GM12878 (cell line): ENCODE data around the gene LYSMD1. TPM values are rescaled to one million over a fixed set of nuclear protein-coding genes. Genes with fewer than 3 reads are reported as not detected.

ENCODE experiments used
- ATAC-seq: fragments of 200-7000 bp; cut with Tn5 transposase; 3 replicates; pipeline ENCODE4 v1.9.1; 2020; ENCODE audit warnings: mild to moderate bottlenecking, moderate library complexity
- BruUV-seq: library from RNA; stranded (reverse); fragments of 400-500 nt; replicated peaks from 2 replicates; lab custom pipeline; 2021; lab: Mats Ljungman, UMichigan
- CTCF ChIA-PET: fragments of 300-600 bp; sonication (Branson Sonifier 250); formaldehyde crosslinking; extraction: SDS; loops from one replicate; lab custom pipeline; 2021; ENCODE audit warnings: inconsistent platforms; lab: Yijun Ruan, JAX
- POLR2A ChIA-PET: fragments of 350-600 bp; formaldehyde crosslinking; extraction: SDS; loops from one replicate; lab custom pipeline; 2021; ENCODE audit warnings: inconsistent platforms; lab: Charles Lee
- RAD21 ChIA-PET: fragments of 300-600 bp; sonication (Branson Sonifier 250); formaldehyde crosslinking; loops from one replicate; lab custom pipeline; 2023; ENCODE audit warnings: antibody characterized with exemption; ENCODE audit not compliant: unreplicated experiment; lab: Charles Lee
- SMC1A ChIA-PET: fragments of 300-600 bp; sonication (Branson Sonifier 250); formaldehyde crosslinking; loops from one replicate; lab custom pipeline; 2023; ENCODE audit not compliant: unreplicated experiment, uncharacterized antibody; lab: Charles Lee
- DNase-seq: peaks from one replicate; pipeline ENCODE4 v3.0.0-alpha.2; 2011; ENCODE audit warnings: low read depth, low spot score
- FAIRE-seq: peaks from 3 replicates; lab custom pipeline; 2011; peaks lifted over from hg19 to GRCh38; lab: Jason Lieb, UNC
- H2AFZ ChIP-seq: 2 replicates; pipeline ENCODE4 v1.6.0; 2011; ENCODE audit warnings: low read depth, low read length, control low read depth; ENCODE audit not compliant: control insufficient read depth
- H3K27ac ChIP-seq: 2 replicates; pipeline ENCODE4 v1.5.1; 2011; ENCODE audit warnings: control low read depth; ENCODE audit not compliant: control insufficient read depth, insufficient read depth
- H3K27me3 ChIP-seq, 2 experiments: replicated peaks in 1 of 2; 2 replicates each; pipeline versions ENCODE4 v1.6.0 to v1.6.1; 2011; ENCODE audit warnings: low read length in 1 of 2; ENCODE audit not compliant: control insufficient read depth in 2 of 2, insufficient read depth in 2 of 2
- H3K36me3 ChIP-seq, 2 experiments: 2 replicates each; pipeline ENCODE4 v1.5.1; 2011; ENCODE audit warnings: low read length in 1 of 2; ENCODE audit not compliant: control insufficient read depth in 2 of 2, insufficient read depth in 2 of 2
- H3K4me1 ChIP-seq: 2 replicates; pipeline ENCODE4 v1.6.1; 2011; ENCODE audit warnings: mild to moderate bottlenecking, low read length, moderate library complexity, mixed read lengths; ENCODE audit not compliant: control insufficient read depth, insufficient read depth
- H3K4me2 ChIP-seq: 2 replicates; pipeline ENCODE4 v1.6.0; 2011; ENCODE audit warnings: control low read depth; ENCODE audit not compliant: control insufficient read depth, insufficient read depth
- H3K4me3 ChIP-seq: fragments of 200-600 bp; sonication (generic); 2 replicates; pipeline ENCODE4 v1.5.1; 2016
- H3K79me2 ChIP-seq: 2 replicates; pipeline ENCODE4 v1.6.0; 2011; ENCODE audit warnings: low read length; ENCODE audit not compliant: control insufficient read depth, insufficient read depth
- H3K9ac ChIP-seq: 2 replicates; pipeline ENCODE4 v1.8.0; 2011; ENCODE audit warnings: low read length, control low read depth, mixed read lengths; ENCODE audit not compliant: control insufficient read depth, insufficient read depth
- H3K9me3 ChIP-seq: replicated peaks from 3 replicates; pipeline ENCODE4 v1.5.1; 2011; ENCODE audit warnings: mild to moderate bottlenecking, low read length; ENCODE audit not compliant: control insufficient read depth, insufficient read depth
- H4K20me1 ChIP-seq: 2 replicates; pipeline ENCODE4 v1.6.0; 2011; ENCODE audit not compliant: control insufficient read depth, insufficient read depth
- E2F4 ChIP-seq: IDR thresholded peaks from 2 replicates; pipeline ENCODE4 v1.6.1; 2012; ENCODE audit warnings: low read depth, low read length, improper control_type of control experiment
- EP300 ChIP-seq, 2 experiments: fragments of 150-350 bp in 1 of 2; IDR thresholded peaks; 2 replicates each; pipeline ENCODE4 v1.6.1; 2011 to 2012; ENCODE audit warnings: low read depth in 2 of 2, low read length in 2 of 2, borderline replicate concordance in 1 of 2, improper control_type of control experiment in 1 of 2, inconsistent platforms in 1 of 2; ENCODE audit not compliant: control insufficient read depth in 1 of 2
- MXI1 ChIP-seq: fragments of 150-350 bp; IDR thresholded peaks from 2 replicates; pipeline ENCODE4 v1.6.1; 2011; ENCODE audit warnings: low read depth, mild to moderate bottlenecking, inconsistent platforms, low read length, improper control_type of control experiment
- NRF1 ChIP-seq: conservative IDR thresholded peaks from 2 replicates; pipeline ENCODE4 v1.6.1; 2011; ENCODE audit warnings: mild to moderate bottlenecking, low read depth, low read length, improper control_type of control experiment
- PAX5 ChIP-seq: IDR thresholded peaks from 2 replicates; pipeline ENCODE4 v1.6.1; 2011; ENCODE audit warnings: low read depth, low read length, borderline replicate concordance
- RBBP5 ChIP-seq: fragments of 200-600 bp; sonication (generic); conservative IDR thresholded peaks from 2 replicates; pipeline ENCODE4 v1.6.1; 2016
- RFX5 ChIP-seq: IDR thresholded peaks from 2 replicates; pipeline ENCODE4 v1.6.1; 2011; ENCODE audit warnings: low read depth, low read length, improper control_type of control experiment
- SMARCA5 ChIP-seq: fragments of 450-650 bp; IDR thresholded peaks from 2 replicates; pipeline ENCODE4 v1.6.1; 2017; ENCODE audit warnings: mild to moderate bottlenecking
- STAT1 ChIP-seq: fragments of 450-650 bp; conservative IDR thresholded peaks from 2 replicates; pipeline ENCODE4 v1.6.1; 2014; ENCODE audit warnings: antibody characterized with exemption, mild to moderate bottlenecking
- TCF12 ChIP-seq: IDR thresholded peaks from 2 replicates; pipeline ENCODE4 v1.6.1; 2011; ENCODE audit warnings: low read depth, mild to moderate bottlenecking, low read length
- YY1 ChIP-seq: IDR thresholded peaks from 2 replicates; pipeline ENCODE4 v1.6.1; 2011; ENCODE audit warnings: low read depth, mild to moderate bottlenecking, low read length
- WGBS: methylation state at CpG from one replicate; pipeline ENCODE4 v1.1.6; 2016; ENCODE audit warnings: low lambda C conversion rate; ENCODE audit not compliant: insufficient replicate concordance, insufficient coverage; ENCODE audit errors: missing lambda C conversion rate; 5-methylcytosine and 5-hydroxymethylcytosine counted together
- in situ Hi-C: fragments of 300-500 bp; cut with MboI; formaldehyde crosslinking; loops from 9 replicates; pipeline ENCODE4 v1.14.3; 2018; ENCODE audit warnings: mixed read lengths
- intact Hi-C: fragments of 100-400 bp; cut with micrococcal nuclease; formaldehyde crosslinking; loops from one replicate; pipeline ENCODE4 v1.14.2; 2022; ENCODE audit not compliant: unreplicated experiment
- polyA plus RNA-seq, 11 experiments: library from polyadenylated mRNA; depleted of rRNA in 4 of 11; unstranded in 6 of 11; stranded (reverse) in 5 of 11; fragments of >200 nt; fragmentation: Nextera tagmentation in 4 of 11; fragmentation: Illumina TruSeq in 1 of 11; extraction: Ambion mirVana in 4 of 11; extraction: Trizol in 1 of 11; gene quantifications; 1 replicate in 1 of 11; 2 replicates in 10 of 11; pipeline versions ENCODE4 v1.2.1 to v1.2.3, GENCODE V29; 2011 to 2016; ENCODE audit warnings: inconsistent platforms in 2 of 11, missing spikeins in 2 of 11, low read depth in 1 of 11
- total RNA-seq, 4 experiments: library from RNA; depleted of rRNA in 3 of 4; stranded (reverse); fragments of >200 nt in 3 of 4; fragmentation: Illumina TruSeq in 1 of 4; extraction: Trizol in 1 of 4; gene quantifications; 2 replicates each; pipeline versions ENCODE4 v1.2.1 to v1.2.3, GENCODE V29; 2013 to 2021

LYSMD1 gene
- total and polyA plus RNA-seq, 10 of the 15 experiments (the other 5 are each of a cell fraction or from before 2014, with no cell fraction given): 0.80 to 10.4 (median 6.5) TPM

- H3K27me3 ChIP-seq: no peaks in the 10 kb centered on the region
- H2AFZ ChIP-seq: no peak overlapping the region
- ChIA-PET POLR2A (no interaction called here), SMC1A (no interaction called here), CTCF (interaction anchor here (0.6 to 1.3 kb wide), 2 partner anchors 15 to 25 kb away, joined by 3 read pairs; no protein-coding TSS in a partner anchor), RAD21 (no interaction called here)
- H3K4me1 ChIP-seq: no peaks in the 10 kb centered on the region
- no peaks in the 10 kb centered on the region for H4K20me1 ChIP-seq
- in situ Hi-C loops (no loop called here), intact Hi-C loops (no loop called here)
- 71% methylated on average over 5 of the region's 5 CpGs for WGBS
- no peak overlapping the region for H3K4me3 ChIP-seq
- no peaks in the 10 kb centered on the region for H3K9me3 ChIP-seq
- no peaks in the 10 kb centered on the region for H3K79me2 ChIP-seq
- H3K27ac ChIP-seq: no peak overlapping the region
- DNase-seq: no peak
- TF ChIP-seq EP300 (IDR thresholded peaks at IDR 0.05; ENCODE audit: borderline replicate concordance in 1 of 2, control insufficient read depth in 1 of 2, low read depth in 2 of 2, low read length in 2 of 2) (no peak), RBBP5 (no peak), TCF12 (no peak), NRF1 (no peak), SMARCA5 (no peak), E2F4 (no peak), YY1 (no peak), MXI1 (no peak), STAT1 (no peak), RFX5 (no peak), PAX5 (no peak)
- no TSS peak for BruUV-seq
- no peak overlapping the region for H3K4me2 ChIP-seq
- ATAC-seq: no peak
- H3K9ac ChIP-seq: no peak overlapping the region
- FAIRE-seq: no peak
- no peaks in the 10 kb centered on the region; a peak in 1 of 4 replicates for H3K36me3 ChIP-seq
Measured at GRCh38 chr1:151124763-151125403, 40.8 kb downstream of the LYSMD1 start.
